Activated gamma-delta T cell (primary cell): Measurements from ENCODE around the gene TUBA4B.
"Not testable (repeated sequence)": the region's sequence is repeated elsewhere in the genome, so short reads cannot be mapped to it uniquely, and the experiment has no call there.

Experiments
- DNase-seq: peaks from one replicate; lab custom pipeline; 2025; lab: John Stamatoyannopoulos, UW

TUBA4B gene

DNA sequence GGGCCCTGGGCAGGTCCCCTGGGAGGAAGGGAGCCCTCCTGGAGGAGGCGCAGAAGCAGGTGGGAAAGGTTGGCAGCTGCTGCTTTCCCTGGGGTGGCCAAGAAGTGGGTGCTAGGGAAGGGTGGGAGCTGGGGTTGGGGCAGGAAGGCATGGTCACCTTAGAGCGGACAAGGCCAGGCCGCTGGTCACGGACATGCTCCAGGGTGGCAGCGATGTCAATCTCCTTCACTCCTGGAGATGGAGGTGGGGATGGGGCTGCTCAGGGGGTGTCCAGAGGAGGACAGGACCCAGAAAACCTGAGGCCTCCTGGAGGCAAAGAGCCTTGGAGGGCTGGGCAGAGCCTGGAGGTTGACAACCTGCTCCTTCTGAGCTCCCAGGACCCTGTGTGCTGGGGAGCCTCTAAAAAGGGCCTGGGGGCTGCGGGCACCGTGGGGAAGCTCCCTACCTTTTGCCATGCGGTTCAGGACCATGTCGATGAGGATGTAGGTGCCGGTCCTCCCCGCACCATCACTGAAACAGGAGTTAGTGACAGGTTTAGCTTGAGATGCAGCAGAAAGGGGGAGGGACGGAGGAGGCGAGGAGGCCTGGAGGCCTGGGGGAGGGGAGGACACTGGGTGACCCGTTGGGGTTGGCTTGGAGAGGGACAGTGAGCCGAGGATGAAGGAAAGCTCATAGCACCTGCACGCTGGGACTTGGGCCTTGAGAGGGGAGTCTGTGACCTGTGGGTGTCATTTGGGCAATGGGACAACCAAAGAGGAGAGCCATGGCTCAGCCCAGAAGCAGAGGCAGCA lies 37.5 kb downstream of the TUBA4B start:
- DNase-seq = no peak

DNA sequence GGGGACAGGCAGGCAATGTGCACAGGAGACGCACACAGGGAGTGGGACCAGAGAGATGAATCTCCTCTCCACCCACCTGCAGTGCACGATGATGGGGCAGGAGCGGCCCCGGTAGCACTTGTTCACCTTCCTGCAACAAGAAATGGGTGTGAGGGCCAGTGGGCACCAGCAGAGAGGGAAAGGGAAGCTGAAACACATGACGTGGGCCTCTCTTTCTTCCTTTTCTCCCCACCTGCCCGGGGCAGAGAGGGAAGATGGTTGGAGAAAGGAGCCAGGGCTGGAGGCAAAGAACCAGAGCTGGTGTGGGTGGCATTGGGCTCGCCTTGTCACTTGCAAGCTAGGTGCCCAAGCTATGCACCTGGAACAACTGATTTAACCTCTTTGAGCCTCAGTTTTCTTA lies 38.4 kb downstream of the TUBA4B start:
- DNase-seq = no peak

DNA sequence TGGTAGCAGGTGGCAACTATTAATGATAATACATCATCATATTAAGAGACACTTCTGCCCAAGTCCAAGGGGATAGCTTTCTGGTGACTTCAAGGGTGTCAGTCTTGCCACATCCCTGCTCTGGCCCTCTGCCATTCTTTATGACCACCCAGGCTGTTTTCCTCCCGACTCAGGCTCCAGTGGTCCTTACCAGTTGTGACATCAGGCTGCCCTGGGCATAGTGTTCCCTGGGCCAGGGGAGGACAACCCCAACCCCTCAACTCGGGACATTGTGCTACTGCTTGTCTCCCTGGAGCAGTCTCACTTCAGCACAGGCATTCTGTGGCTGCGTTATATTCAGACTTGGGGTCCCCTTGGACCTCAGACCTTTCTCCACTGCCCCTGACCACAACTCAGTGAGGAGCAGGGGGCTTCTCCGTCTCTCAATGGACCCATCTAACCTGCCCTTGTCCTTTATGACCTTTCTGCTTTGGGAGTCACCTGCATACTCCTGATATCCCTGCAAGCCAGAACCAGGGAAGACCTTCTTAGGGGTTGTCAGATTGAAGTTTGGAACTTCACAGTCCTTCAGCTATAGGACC lies 39.0 kb downstream of the TUBA4B start:
- no peak for DNase-seq

DNA sequence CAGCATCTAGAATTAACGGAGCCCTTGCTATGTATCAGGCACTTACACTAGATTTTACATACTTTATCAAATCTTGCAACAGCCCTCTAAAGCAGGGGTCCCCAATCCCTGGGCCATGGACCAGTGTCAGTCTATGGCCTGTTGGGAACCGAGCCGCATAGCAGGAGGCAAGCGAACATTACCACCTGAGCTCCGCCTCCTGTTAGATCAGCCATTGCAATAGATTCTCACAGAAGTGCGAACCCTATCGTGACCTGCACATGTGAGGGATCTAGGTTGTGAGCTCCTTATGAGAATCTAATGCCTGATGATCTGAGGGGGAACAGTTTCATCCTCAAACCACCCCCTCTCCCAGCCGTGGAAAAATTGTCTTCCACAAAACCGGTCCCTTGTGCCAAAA lies 39.6 kb downstream of the TUBA4B start:
- no peak for DNase-seq

DNA sequence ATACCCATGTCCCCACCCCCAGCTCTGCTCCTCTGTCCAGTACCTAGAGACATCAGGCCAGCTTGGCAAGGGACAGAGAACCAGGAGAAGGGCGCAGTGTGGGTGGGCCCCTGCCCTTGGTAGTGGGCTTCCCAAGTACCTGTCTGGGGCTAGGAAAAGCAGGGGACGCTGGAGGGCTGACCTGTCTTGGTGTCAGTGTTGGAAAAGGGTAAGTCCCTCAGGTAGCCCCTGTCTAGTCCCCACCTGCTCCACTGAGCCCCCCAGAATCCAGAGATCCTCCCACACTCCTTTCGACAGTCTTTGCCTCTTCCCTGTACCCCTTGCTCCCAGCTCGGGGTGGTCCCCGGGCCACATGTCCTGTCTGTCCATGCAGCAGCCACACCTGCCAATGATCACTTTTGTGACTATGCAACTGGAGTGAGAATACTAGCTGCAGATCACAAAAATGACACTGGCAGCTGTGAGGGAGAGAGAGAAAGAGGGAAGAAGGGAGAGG lies 40.7 kb downstream of the TUBA4B start:
- DNase-seq = no peak

DNA sequence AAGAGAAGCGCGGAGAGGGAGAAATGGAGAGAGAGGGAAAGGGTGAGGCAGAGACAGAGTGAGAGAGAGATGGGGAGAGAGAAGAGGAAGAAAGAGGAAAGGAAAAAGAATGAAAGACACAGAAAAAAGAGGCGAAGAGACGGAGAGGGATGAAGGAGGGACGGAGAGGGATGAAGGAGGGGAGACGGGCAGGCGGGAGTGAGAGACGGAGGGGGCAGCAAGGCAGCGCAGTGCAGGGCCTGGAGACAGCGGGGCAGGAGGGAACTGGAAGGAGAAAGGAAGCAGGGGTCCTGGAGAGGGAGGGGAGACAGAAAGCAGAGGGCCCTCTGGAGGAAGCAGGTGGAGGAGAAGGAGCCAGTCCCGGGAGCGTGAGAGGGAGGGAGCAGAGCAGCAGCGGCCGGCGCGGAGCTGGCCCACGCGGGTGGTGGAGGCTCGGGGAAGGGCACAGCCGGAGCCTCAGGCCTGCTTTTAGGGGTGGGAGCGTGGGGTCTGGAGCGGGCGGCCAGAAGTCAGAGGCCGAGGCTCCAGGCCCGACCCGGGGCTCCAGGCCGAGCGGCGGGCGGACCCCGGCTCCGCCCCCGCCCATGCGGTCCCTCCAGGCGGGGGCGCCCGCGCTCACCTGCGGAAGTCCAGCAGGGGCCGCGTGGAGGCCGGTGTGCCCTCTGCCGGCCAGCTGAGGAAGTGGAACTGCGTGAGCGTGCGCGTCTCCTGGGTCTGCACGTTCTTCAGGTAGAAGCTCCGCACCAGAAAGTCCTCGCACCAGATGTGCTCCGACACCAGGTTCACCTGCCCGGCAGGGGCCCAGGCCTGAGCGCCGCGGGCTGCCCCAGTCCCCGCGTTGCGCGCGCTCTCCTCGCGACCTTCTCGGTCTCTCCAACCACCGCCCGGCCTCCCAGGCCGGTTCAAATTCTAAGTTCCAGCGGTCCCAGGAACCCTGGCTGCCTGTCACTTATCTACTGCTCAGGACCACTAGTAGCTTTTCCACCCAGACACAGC lies 41.6 kb downstream of the TUBA4B start:
- peak; percentile 76 for DNase-seq

DNA sequence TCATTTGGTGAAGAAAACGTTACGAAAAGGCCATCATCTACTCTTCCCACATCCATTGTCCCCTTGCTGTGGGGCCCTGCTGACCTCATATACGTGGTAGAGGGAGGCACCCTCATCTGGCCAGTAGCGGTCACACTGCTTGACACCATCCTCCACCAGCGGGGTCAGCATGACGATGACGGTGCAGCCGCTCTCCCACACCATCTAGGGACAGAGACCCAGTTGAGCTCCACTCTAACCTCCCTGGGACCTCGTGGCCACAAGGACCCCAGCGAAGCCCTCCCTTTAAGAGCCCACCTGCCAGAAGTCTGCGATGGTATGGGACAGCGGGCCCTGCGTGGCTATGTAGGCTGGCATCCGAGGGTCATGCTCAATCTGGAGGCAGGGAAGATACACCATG lies 43.1 kb downstream of the TUBA4B start:
- no peak for DNase-seq

DNA sequence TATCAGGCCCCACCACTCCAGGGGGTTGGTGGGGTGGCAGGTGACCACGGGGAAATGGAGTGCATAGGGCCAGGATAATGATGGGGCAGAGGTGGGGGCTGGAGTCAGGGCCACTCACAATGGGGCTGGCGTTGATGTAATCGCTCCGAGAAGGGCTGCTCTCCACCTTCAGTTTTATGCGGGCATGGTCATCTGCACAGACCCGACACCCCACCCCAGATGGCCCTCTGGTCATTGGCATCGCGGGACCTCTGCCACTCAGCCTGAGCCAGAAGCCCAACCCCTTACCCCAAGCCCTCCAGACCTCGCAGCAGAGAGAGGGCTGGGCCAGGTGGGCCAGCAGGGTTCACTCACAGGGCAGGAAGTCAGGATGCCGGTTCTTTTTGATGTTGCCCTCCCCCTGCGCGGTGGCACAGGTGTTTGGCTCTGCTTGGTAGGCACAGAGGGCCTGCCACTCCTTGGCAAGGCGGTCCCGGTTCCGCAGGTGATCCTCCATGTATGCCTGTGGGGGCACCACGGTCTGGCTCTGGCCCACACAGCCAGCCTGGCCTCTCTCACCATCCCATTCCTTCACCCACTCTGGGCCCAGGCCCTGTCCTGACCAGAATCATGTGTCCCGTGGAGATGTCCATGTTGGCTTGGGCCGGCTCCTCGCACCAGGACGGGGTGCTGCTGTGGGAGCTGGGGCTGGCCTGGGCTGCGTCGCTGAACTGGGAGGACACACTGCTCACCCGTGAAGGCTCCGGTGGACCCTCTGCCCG lies 43.8 kb downstream of the TUBA4B start:
- DNase-seq = no peak

DNA sequence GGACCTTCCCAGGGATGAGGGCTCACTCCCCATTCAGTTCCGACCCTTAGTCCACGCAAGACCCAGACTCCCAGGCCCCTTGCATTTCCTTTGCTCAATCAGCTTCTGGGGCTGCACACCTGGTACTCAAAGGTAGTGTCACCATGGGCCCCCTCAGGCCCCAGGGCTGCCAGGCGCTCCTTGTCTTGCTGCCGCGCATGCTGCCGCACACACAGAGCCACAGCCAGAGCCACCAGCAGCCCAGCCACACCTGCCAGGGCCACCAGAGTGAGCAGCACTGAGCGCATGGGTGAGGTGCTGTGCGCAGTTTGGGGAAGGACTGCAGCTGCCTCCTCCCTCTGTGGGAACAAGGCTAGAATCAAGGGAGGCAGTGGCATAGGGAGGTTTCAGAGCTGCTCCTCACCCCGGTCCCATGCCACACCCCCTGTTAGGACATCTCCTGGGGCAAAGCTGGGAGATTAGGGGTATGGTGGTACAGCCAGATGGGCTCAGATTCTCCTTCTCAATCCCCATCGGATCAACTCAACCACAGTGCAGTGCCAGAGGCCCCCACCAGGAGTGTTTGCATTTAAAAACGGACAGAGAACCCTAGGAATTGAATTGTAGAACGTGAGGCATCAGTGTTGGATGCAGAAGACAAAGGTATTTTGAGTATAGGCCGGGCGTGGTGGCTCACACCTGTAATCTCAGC lies 44.9 kb downstream of the TUBA4B start:
- DNase-seq = no peak

DNA sequence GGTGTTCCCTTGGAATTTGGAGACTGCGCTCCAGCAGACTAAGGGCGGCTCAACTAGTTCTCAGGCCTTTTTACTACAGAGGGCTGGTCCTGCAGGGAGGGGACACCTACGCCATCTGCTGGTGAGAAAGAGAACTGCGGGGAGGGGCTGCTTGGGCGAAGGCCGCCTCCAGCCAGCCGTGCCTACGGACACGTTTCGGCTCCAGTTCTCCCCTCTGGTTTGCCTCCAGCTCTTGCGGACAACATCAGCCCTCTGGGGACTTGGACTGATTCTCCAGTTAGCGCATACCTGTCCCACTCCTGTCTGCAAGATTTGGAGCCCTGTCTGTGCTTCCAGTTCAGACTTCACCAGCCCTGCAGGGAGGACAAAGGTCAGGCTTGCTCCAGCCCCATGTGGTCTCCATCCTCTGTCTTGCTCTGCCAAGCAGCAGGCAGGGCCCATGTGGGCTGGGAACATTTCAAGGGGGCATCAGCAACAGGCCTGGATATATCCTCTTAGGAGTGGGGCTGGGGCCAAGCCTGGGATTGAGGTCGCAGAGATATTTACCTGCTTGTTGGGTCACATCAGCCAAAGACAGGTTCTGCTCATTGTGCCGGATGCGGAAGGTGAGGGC lies 45.8 kb downstream of the TUBA4B start:
- DNase-seq = no peak

DNA sequence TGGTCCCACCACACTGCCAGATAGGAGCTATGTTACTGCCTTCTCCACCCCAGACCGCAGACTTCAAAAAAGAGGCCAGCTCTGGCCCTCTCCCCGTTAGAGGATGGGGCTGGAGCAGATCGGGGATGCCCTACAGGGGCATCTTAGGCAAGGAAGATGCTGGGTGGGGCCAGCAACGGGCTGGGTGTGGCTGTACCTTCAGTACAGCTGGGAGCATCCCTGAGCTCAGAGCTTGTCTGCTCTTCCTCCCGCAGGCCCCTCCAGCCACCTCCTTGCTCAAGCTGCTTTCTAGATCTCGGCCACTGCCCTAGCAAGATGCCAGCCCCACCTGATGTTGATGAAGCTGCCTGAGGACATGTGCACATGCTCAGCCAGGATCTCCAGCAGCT lies 46.3 kb downstream of the TUBA4B start:
- no peak for DNase-seq

DNA sequence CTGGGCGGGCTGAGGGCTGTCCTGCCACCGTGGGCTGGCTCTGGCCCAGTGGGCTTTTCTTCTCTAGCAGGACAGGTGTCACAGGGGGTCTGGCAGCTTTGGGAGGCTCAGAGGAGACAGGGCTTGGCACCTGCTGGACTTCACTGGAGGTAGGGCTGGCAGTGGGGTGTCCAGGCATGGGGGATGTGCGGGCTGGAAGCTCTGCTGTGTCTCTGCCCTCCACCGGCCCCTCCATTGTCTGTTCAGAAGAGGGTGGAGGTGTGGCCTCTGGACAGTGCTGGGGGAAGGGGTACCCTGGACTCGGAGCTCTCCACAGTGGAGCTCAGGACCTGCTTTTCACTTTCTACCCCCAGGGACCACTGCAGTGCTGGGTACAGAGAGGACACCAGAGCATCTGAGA lies 47.0 kb downstream of the TUBA4B start:
- no peak for DNase-seq

DNA sequence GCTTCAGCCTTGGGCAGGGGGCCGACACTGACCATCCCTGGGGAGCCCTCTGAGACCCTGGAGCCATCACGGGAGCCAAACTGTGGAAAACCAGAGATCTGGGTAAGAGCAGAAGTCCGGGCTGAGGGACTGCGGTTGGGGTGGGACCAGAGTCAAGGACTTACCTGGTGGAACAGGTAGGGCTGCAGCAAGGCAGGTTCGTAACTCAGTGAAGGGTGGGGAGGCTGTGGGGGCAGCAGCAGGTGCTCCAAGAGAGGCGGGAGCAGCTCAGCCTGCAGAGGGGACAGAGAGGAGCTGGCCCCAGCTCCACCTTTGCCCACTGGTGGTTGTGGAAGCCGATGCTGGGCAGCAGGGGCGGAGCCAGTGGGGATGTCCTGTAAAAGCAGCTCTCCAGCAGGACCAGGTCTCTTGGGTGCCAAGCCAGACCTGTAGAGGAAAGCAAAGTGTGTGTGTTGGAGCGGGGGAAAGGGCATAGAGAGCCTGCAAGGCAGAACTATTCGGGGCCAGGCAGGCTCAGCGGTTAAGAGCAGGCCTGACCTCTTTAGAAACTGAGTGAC lies 49.4 kb downstream of the TUBA4B start:
- DNase-seq = no peak

DNA sequence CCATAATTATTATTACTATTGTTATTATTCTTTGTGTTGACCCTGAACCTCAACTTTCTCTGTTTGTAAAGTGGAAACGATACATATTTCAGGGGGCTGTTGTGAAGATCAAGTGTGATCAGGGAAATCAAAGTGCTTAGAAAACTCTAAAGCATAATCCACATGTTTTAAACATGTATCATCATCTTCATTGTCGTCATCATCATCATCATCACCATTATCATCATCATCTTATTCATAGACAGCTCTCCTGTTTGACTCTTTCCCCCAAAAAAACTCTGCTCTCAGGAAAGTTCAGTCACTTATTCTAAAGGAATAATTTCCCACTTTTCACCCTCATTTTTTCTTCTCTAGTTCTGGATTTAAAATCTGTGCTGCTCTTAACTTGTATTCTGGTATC lies 51.2 kb downstream of the TUBA4B start:
- no peak for DNase-seq

DNA sequence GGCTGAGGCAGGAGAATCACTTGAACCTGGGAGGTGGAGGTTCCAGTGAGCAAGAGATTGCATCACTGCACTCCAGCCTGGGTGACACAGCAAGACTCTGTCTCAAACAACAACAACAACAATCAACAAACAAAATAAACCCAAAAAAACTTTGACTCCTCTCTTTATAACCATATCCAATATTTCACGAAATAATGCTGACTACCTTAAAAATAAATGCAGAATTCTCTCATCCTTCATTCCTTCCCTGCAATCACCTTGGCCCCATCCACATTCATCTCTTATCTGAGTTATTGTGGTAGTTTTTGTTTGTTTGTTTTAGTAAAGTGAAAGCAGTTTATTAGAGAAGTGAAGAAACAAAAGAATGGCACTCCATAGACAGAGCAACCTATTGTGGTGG lies 53.0 kb downstream of the TUBA4B start:
- no peak for DNase-seq

DNA sequence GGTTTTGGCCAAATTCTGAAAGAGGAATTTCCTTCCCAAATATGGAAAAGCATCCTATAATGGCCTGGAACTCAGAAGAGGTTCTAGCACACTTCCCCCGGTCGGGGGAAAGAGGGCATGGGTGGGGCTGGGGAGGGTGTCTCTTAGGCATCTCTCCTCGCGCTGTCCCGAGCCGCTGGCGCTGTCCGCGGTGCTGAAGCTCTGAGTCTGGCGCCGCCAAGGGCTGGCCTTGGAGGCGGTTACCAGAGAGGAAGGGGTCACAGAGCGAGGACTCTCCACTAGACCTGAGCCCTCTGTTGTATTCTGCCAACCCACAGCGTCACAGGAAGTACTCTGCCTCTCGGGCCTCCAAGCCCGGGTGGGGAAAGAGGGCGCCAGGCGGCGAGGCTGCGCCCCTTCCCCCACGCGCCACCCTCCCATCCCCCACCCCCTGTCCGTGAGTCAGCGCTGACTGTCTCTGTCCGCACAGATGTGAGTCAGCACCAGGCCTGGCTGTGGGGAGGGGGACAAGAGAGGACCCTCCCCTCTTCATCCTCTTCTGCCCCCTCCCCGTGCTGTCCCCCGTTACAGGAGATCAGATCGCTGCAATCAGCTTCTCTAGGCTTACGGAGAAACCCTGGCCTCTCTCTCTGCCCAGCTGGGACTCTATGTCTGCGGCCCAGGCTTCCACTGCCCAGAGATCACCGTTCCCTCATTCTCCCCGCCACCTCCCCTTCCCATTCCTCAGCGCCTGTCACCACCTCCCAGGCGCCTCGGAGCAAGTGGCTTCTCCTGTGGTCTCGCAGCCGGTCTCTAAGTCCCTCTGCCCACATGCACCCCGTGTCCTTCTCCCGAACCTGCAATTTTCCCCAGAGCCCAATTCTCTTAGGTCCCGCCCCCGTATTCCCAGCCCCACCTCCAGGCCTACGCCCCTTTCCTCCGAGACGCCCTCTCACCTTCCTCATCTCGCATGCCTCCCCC lies 55.4 kb downstream of the TUBA4B start:
- DNase-seq = peak; percentile 26

DNA sequence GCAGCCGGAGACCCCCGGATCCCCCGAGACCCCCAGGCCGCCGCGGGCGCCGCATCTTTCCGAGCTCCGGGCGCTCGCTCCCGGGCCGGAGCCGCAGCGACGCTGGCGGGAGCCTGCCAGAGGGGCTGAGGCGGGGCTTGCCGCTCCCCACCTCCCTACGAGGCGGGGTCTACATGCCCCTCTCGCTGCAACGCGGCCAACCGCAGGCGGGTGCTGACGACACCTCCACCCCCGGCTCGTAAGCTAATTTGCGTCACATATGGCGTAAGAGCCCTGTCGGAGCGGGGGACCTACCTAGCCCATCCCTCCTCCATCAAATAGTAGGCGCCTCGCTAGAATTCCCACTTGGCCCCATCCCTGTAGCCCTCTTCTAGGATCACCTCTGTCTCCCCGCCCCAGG lies 56.2 kb downstream of the TUBA4B start, which contains the start of gene PTPRN:
PTPRN (minus strand) TSS at position 124 of the 400 bp plus-strand sequence; CDS start at position 55, 69 bp downstream.
- DNase-seq = no peak

DNA sequence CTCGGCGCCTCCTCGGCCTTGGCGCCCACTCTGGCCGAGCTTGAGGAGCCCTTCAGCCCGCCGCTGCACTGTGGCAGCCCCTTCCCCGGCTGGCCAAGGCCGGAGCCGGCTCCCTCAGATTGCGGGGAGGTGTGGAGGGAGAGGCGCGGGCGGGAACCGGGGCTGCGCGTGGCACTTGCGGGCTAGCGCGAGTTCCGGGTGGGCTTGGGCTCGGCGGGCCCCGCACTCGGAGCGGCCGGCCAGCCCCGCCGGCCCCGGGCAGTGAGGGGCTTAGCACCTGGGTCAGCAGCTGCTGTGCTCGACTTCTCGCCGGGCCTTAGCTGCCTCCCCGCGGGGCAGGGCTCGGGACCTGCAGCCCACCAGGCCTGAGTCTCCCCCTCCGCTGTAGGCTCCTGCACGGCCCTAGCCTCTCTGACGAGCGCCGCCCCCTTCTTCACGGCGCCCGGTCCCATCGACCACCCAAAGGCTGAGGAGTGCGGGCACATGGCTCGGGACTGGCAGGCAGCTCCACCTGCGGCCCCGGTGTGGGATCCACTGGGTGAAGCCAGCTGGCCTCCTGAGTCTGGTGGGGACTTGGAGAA lies 59.7 kb downstream of the TUBA4B start:
- not testable (repeated sequence) for DNase-seq
